HepG2 (cell line): ENCODE measurements around the gene YWHAB.

Source experiments
- HNRNPUL1 ChIP-seq: fragments of 200-400 bp; formaldehyde crosslinking; IDR thresholded peaks from 2 replicates; pipeline ENCODE4 v1.6.1; 2017; ENCODE audit warnings: low read depth, mild to moderate bottlenecking, low read length, moderate library complexity
- NFIC ChIP-seq: IDR thresholded peaks from 2 replicates; pipeline ENCODE4 v1.6.1; 2012; ENCODE audit warnings: mild to moderate bottlenecking, low read length, inconsistent platforms
- NR3C1 ChIP-seq: sonication (generic); formaldehyde crosslinking; IDR thresholded peaks from 2 replicates; pipeline ENCODE4 v1.4.0; 2020; ENCODE audit warnings: missing genetic modification reagents
- POLR2A ChIP-seq, 2 experiments: IDR thresholded peaks; 2 replicates each; pipeline ENCODE4 v1.6.1; 2011; ENCODE audit warnings: low read depth in 2 of 2, low read length in 2 of 2, mild to moderate bottlenecking in 1 of 2, moderate library complexity in 1 of 2; ENCODE audit not compliant: insufficient read depth in 1 of 2
- SMC3 ChIP-seq: IDR thresholded peaks from 2 replicates; pipeline ENCODE4 v1.6.1; 2011; ENCODE audit warnings: low read length, improper control_type of control experiment
- SP1 ChIP-seq, 2 experiments: fragments of 450-650 bp in 1 of 2; sonication (generic) in 1 of 2; formaldehyde crosslinking in 1 of 2; IDR thresholded peaks; 2 replicates each; pipeline versions ENCODE4 v1.4.0 to v1.6.1; 2016 to 2020; ENCODE audit warnings: missing genetic modification reagents in 1 of 2
- ZNF160 ChIP-seq: sonication (generic); formaldehyde crosslinking; IDR thresholded peaks from 2 replicates; pipeline ENCODE4 v1.8.0; 2022; ENCODE audit warnings: mild to moderate bottlenecking, inconsistent platforms, missing genetic modification reagents
- TF ChIP-seq, protein P1 (sequence below): IDR thresholded peaks from 2 replicates; pipeline ENCODE4 v1.6.1; 2012; ENCODE audit warnings: inconsistent platforms
- TF ChIP-seq, protein P2 (sequence below): sonication (generic); formaldehyde crosslinking; IDR thresholded peaks from 2 replicates; pipeline ENCODE4 v1.5.0; 2020; ENCODE audit warnings: mild to moderate bottlenecking, missing genetic modification reagents, moderate library complexity
- TF ChIP-seq, protein P3 (sequence below): sonication (generic); formaldehyde crosslinking; IDR thresholded peaks from 2 replicates; pipeline ENCODE4 v1.4.0; 2020; ENCODE audit warnings: missing genetic modification reagents
- TF ChIP-seq, protein P4 (sequence below), 2 experiments: IDR thresholded peaks; 2 replicates each; pipeline ENCODE4 v1.6.1; 2011 to 2012; ENCODE audit warnings: low read length in 2 of 2, borderline replicate concordance in 1 of 2, low read depth in 1 of 2, mild to moderate bottlenecking in 1 of 2, moderate library complexity in 1 of 2

DNA sequence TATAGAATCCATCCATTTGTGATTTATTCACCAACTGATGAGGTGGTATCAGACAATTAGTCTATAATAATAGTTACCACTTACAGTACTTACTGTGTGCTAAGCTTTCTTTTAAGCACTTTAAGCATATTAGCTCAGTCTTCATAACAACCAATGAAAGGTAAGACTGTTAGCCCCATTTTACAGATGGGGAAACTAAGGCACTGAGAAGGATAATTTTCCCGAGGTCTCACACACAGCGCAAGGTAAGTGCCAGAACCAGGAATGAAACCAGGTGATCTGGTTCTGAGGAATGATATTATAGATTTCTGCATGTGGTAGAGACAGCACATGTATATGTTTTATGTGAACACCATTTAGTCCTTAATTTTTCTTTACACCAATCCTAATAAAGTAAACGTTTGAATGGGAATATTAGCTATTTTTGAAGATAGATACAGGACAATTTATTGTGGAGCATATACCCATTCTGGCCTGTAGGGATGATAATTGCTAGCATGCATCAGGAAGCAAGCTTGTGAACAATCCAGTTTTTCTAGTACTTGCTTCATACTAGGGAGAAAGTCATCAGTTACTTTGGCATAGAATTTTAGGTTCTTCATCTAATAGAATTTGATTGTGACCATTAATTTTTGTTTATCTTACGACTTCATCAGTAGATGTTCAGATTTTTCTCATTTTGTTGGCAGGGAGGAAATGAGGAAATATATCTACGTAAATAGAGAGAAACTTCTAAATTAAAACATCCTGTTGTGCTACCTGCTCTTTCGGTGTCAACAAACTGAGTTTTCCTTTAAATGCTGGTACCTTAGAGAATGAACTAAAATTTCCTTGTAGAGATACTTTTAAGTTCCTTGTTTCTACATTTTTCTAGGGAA, 3.0 kb downstream of the YWHAB start:
- TF ChIP-seq, protein P1, sequence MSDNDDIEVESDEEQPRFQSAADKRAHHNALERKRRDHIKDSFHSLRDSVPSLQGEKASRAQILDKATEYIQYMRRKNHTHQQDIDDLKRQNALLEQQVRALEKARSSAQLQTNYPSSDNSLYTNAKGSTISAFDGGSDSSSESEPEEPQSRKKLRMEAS, result no peak
- TF ChIP-seq SP1 (IDR thresholded peaks at IDR 0.05) (no peak), SP1 (CRISPR knock-in tag; IDR thresholded peaks at IDR 0.05) (no peak), ZNF160 (no peak), POLR2A (IDR thresholded peaks at IDR 0.05; ENCODE audit: insufficient read depth in 1 of 2, low read depth in 2 of 2, low read length in 2 of 2) (no peak), NFIC (no peak), NR3C1 (CRISPR knock-in tag) (no peak), SMC3 (no peak), HNRNPUL1 (no peak)
- TF ChIP-seq, protein P2, sequence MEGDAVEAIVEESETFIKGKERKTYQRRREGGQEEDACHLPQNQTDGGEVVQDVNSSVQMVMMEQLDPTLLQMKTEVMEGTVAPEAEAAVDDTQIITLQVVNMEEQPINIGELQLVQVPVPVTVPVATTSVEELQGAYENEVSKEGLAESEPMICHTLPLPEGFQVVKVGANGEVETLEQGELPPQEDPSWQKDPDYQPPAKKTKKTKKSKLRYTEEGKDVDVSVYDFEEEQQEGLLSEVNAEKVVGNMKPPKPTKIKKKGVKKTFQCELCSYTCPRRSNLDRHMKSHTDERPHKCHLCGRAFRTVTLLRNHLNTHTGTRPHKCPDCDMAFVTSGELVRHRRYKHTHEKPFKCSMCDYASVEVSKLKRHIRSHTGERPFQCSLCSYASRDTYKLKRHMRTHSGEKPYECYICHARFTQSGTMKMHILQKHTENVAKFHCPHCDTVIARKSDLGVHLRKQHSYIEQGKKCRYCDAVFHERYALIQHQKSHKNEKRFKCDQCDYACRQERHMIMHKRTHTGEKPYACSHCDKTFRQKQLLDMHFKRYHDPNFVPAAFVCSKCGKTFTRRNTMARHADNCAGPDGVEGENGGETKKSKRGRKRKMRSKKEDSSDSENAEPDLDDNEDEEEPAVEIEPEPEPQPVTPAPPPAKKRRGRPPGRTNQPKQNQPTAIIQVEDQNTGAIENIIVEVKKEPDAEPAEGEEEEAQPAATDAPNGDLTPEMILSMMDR, result no peak
- TF ChIP-seq, protein P3, sequence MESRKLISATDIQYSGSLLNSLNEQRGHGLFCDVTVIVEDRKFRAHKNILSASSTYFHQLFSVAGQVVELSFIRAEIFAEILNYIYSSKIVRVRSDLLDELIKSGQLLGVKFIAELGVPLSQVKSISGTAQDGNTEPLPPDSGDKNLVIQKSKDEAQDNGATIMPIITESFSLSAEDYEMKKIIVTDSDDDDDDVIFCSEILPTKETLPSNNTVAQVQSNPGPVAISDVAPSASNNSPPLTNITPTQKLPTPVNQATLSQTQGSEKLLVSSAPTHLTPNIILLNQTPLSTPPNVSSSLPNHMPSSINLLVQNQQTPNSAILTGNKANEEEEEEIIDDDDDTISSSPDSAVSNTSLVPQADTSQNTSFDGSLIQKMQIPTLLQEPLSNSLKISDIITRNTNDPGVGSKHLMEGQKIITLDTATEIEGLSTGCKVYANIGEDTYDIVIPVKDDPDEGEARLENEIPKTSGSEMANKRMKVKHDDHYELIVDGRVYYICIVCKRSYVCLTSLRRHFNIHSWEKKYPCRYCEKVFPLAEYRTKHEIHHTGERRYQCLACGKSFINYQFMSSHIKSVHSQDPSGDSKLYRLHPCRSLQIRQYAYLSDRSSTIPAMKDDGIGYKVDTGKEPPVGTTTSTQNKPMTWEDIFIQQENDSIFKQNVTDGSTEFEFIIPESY, result no peak
- TF ChIP-seq, protein P4, sequence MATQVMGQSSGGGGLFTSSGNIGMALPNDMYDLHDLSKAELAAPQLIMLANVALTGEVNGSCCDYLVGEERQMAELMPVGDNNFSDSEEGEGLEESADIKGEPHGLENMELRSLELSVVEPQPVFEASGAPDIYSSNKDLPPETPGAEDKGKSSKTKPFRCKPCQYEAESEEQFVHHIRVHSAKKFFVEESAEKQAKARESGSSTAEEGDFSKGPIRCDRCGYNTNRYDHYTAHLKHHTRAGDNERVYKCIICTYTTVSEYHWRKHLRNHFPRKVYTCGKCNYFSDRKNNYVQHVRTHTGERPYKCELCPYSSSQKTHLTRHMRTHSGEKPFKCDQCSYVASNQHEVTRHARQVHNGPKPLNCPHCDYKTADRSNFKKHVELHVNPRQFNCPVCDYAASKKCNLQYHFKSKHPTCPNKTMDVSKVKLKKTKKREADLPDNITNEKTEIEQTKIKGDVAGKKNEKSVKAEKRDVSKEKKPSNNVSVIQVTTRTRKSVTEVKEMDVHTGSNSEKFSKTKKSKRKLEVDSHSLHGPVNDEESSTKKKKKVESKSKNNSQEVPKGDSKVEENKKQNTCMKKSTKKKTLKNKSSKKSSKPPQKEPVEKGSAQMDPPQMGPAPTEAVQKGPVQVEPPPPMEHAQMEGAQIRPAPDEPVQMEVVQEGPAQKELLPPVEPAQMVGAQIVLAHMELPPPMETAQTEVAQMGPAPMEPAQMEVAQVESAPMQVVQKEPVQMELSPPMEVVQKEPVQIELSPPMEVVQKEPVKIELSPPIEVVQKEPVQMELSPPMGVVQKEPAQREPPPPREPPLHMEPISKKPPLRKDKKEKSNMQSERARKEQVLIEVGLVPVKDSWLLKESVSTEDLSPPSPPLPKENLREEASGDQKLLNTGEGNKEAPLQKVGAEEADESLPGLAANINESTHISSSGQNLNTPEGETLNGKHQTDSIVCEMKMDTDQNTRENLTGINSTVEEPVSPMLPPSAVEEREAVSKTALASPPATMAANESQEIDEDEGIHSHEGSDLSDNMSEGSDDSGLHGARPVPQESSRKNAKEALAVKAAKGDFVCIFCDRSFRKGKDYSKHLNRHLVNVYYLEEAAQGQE (IDR thresholded peaks at IDR 0.05; ENCODE audit: borderline replicate concordance in 1 of 2, low read depth in 1 of 2, low read length in 2 of 2), result no peak
